HepG2 (cell line): ENCODE results near the gene PRKCZ. TPM values are rescaled to one million over a fixed set of nuclear protein-coding genes. Genes with fewer than 3 reads are reported as not detected.

Experiments used
- ATF7-NPFF ChIP-seq: sonication (generic); formaldehyde crosslinking; IDR thresholded peaks from 2 replicates; pipeline ENCODE4 v1.8.1; 2023; ENCODE audit warnings: mild to moderate bottlenecking, low read depth, missing genetic modification reagents, moderate library complexity
- BRCA1 ChIP-seq: sonication (generic); formaldehyde crosslinking; IDR thresholded peaks from 2 replicates; pipeline ENCODE4 v1.4.0; 2020; ENCODE audit warnings: missing genetic modification reagents
- CCAR2 ChIP-seq: fragments of 200-400 bp; formaldehyde crosslinking; optimal IDR thresholded peaks from 2 replicates; pipeline ENCODE3; 2018; ENCODE audit warnings: low read depth, mild to moderate bottlenecking, low read length, moderate library complexity
- FOXA1 ChIP-seq, 2 experiments: fragments of 450-650 bp in 1 of 2; sonication (generic) in 1 of 2; formaldehyde crosslinking in 1 of 2; IDR thresholded peaks; 2 replicates each; pipeline versions ENCODE4 v1.4.0 to v1.6.1; 2016 to 2020; ENCODE audit warnings: missing genetic modification reagents in 1 of 2
- HNF4A ChIP-seq: sonication (generic); formaldehyde crosslinking; IDR thresholded peaks from 2 replicates; pipeline ENCODE4 v1.4.0; 2020; ENCODE audit warnings: missing genetic modification reagents
- MZF1 ChIP-seq: sonication (generic); formaldehyde crosslinking; IDR thresholded peaks from 2 replicates; pipeline ENCODE4 v1.8.1; 2023; ENCODE audit warnings: mild to moderate bottlenecking, missing genetic modification reagents, borderline replicate concordance
- TBL1XR1 ChIP-seq: fragments of 150-350 bp; IDR thresholded peaks from 2 replicates; pipeline ENCODE4 v1.6.1; 2014; ENCODE audit warnings: borderline replicate concordance, low read length; ENCODE audit not compliant: partially characterized antibody
- TBX2 ChIP-seq: sonication (generic); formaldehyde crosslinking; IDR thresholded peaks from 2 replicates; pipeline ENCODE4 v1.5.0; 2020; ENCODE audit warnings: missing genetic modification reagents, mild to moderate bottlenecking, borderline replicate concordance
- TBX3 ChIP-seq: fragments of 450-650 bp; IDR thresholded peaks from 2 replicates; pipeline ENCODE4 v1.6.1; 2017; ENCODE audit warnings: antibody characterized with exemption, mild to moderate bottlenecking, inconsistent platforms, borderline replicate concordance
- TP53 ChIP-seq: sonication (generic); formaldehyde crosslinking; conservative IDR thresholded peaks from 2 replicates; pipeline ENCODE4 v1.4.0; 2020; ENCODE audit warnings: missing genetic modification reagents
- ZNF17 ChIP-seq: sonication (generic); formaldehyde crosslinking; IDR thresholded peaks from 2 replicates; pipeline ENCODE4 v1.5.0; 2020; ENCODE audit warnings: mild to moderate bottlenecking, missing genetic modification reagents
- ZNF256 ChIP-seq: sonication (generic); formaldehyde crosslinking; conservative IDR thresholded peaks from 2 replicates; pipeline ENCODE4 v1.4.0; 2020; ENCODE audit warnings: missing genetic modification reagents
- ZNF670 ChIP-seq: sonication (generic); formaldehyde crosslinking; IDR thresholded peaks from 2 replicates; pipeline ENCODE4 v1.8.0; 2022; ENCODE audit warnings: mild to moderate bottlenecking, missing genetic modification reagents, borderline replicate concordance
- ZNF678 ChIP-seq: sonication (generic); formaldehyde crosslinking; IDR thresholded peaks from 2 replicates; pipeline ENCODE4 v1.4.0; 2020; ENCODE audit warnings: mild to moderate bottlenecking, missing genetic modification reagents
- polyA plus RNA-seq, 8 experiments: library from polyadenylated mRNA; depleted of rRNA in 3 of 8; stranded (reverse) in 7 of 8; unstranded in 1 of 8; fragments of >200 nt; fragmentation: Illumina TruSeq in 4 of 8; extraction: Trizol in 4 of 8; gene quantifications; 2 replicates each; pipeline versions ENCODE4 v1.2.1 to v1.2.3, GENCODE V29; 2011 to 2016; ENCODE audit warnings: low read depth in 4 of 8, missing spikeins in 1 of 8, mixed read lengths in 1 of 8; ENCODE audit not compliant: insufficient read depth in 1 of 8
- total RNA-seq, 5 experiments: library from RNA; depleted of rRNA; stranded (reverse); fragments of >200 nt; fragmentation: Illumina TruSeq; extraction: Trizol; gene quantifications; 2 replicates each; pipeline ENCODE4 v1.2.3, GENCODE V29; 2016; ENCODE audit warnings: low read depth in 1 of 5
- TF ChIP-seq, protein P1 (sequence below): sonication (generic); formaldehyde crosslinking; IDR thresholded peaks from 2 replicates; pipeline ENCODE4 v1.5.0; 2020; ENCODE audit warnings: missing genetic modification reagents
- TF ChIP-seq, protein P2 (sequence below): IDR thresholded peaks from 2 replicates; pipeline ENCODE4 v1.6.1; 2016; ENCODE audit warnings: low read depth, missing genetic modification reagents, missing compliant biosample characterization
- TF ChIP-seq, protein P3 (sequence below): sonication (generic); formaldehyde crosslinking; IDR thresholded peaks from 2 replicates; pipeline ENCODE4 v1.8.1; 2023; ENCODE audit warnings: mild to moderate bottlenecking, missing genetic modification reagents, borderline replicate concordance
- TF ChIP-seq, protein P4 (sequence below): IDR thresholded peaks from 2 replicates; pipeline ENCODE4 v1.6.1; 2018; ENCODE audit warnings: missing genetic modification reagents
- TF ChIP-seq, protein P5 (sequence below), 2 experiments: fragments of 450-650 bp in 1 of 2; sonication (generic) in 1 of 2; formaldehyde crosslinking; IDR thresholded peaks; 2 replicates each; pipeline versions ENCODE4 v1.5.0 to v1.8.0; 2020 to 2022; ENCODE audit warnings: mild to moderate bottlenecking in 1 of 2, missing genetic modification reagents in 1 of 2
- TF ChIP-seq, protein P6 (sequence below): IDR thresholded peaks from 2 replicates; pipeline ENCODE4 v1.6.1; 2012; ENCODE audit warnings: inconsistent platforms

The PRKCZ gene
- total and polyA plus RNA-seq, 2 of the 13 experiments (the other 11 are each of a cell fraction or from before 2014, with no cell fraction given) = 34.7 to 85.2 TPM

DNA sequence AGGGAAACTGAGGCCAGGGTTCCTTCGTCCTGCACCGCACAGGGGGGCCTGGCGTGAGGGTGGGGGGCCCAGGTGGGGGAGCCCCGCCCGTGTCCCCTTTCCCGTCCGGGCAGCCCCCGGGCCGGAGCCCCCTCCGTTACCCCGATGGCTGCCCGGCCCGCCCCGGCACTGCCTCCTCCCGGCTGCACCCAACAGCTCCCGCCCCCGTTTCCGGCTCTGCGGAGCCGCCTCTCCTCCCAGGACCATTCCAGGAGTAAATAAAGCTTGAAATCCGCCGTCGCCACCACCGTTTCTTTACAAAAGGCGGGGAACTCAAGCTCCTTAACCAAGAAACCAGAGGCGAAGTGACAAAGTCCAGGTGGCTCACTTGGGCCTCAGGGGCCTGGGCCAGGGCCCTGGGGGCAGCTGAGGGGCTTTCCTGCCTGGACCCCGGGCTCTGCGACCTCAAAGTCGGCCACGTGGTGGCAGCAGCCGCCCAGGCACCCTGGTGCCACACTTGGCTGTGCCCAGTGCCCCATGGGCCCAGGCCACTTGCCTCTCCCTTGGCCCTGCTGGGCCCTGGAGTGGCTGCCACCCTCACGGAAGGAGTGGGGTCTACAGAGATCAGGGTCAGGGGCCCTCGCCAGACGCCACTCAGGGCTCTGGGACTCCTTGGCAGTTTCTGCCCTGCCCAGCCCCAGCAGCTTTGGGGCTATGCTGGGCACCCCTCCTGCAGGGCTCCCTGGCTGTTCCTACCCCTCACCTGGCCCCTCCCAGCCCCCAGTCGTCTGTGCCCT lies 144.9 kb downstream of the PRKCZ start (continued):
- TF ChIP-seq, protein P1, sequence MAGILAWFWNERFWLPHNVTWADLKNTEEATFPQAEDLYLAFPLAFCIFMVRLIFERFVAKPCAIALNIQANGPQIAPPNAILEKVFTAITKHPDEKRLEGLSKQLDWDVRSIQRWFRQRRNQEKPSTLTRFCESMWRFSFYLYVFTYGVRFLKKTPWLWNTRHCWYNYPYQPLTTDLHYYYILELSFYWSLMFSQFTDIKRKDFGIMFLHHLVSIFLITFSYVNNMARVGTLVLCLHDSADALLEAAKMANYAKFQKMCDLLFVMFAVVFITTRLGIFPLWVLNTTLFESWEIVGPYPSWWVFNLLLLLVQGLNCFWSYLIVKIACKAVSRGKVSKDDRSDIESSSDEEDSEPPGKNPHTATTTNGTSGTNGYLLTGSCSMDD (CRISPR knock-in tag) = peak; percentile 35; the same call in 1 of the 2 replicates
- TF ChIP-seq TBX3 (no peak), TBL1XR1 (peak; percentile 39), CCAR2 (no peak), BRCA1 (CRISPR knock-in tag) (peak; percentile 54; the same call in 1 of the 2 replicates), TP53 (CRISPR knock-in tag) (no peak), ZNF678 (CRISPR knock-in tag) (no peak), ATF7-NPFF (CRISPR knock-in tag) (peak; percentile 83), ZNF670 (CRISPR knock-in tag) (0 out of 2 replicates have a peak, but pooled peaks have one; percentile 51), HNF4A (peak; percentile 75), TBX2 (CRISPR knock-in tag) (no peak; the same call in 1 of the 2 replicates), FOXA1 (IDR thresholded peaks at IDR 0.05) (no peak), FOXA1 (CRISPR knock-in tag; IDR thresholded peaks at IDR 0.05) (peak; percentile 6; the same call in 1 of the 2 replicates), ZNF256 (CRISPR knock-in tag) (no peak), ZNF17 (CRISPR knock-in tag) (no peak), MZF1 (no peak)
- TF ChIP-seq, protein P2, sequence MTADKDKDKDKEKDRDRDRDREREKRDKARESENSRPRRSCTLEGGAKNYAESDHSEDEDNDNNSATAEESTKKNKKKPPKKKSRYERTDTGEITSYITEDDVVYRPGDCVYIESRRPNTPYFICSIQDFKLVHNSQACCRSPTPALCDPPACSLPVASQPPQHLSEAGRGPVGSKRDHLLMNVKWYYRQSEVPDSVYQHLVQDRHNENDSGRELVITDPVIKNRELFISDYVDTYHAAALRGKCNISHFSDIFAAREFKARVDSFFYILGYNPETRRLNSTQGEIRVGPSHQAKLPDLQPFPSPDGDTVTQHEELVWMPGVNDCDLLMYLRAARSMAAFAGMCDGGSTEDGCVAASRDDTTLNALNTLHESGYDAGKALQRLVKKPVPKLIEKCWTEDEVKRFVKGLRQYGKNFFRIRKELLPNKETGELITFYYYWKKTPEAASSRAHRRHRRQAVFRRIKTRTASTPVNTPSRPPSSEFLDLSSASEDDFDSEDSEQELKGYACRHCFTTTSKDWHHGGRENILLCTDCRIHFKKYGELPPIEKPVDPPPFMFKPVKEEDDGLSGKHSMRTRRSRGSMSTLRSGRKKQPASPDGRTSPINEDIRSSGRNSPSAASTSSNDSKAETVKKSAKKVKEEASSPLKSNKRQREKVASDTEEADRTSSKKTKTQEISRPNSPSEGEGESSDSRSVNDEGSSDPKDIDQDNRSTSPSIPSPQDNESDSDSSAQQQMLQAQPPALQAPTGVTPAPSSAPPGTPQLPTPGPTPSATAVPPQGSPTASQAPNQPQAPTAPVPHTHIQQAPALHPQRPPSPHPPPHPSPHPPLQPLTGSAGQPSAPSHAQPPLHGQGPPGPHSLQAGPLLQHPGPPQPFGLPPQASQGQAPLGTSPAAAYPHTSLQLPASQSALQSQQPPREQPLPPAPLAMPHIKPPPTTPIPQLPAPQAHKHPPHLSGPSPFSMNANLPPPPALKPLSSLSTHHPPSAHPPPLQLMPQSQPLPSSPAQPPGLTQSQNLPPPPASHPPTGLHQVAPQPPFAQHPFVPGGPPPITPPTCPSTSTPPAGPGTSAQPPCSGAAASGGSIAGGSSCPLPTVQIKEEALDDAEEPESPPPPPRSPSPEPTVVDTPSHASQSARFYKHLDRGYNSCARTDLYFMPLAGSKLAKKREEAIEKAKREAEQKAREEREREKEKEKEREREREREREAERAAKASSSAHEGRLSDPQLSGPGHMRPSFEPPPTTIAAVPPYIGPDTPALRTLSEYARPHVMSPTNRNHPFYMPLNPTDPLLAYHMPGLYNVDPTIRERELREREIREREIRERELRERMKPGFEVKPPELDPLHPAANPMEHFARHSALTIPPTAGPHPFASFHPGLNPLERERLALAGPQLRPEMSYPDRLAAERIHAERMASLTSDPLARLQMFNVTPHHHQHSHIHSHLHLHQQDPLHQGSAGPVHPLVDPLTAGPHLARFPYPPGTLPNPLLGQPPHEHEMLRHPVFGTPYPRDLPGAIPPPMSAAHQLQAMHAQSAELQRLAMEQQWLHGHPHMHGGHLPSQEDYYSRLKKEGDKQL (CRISPR knock-in tag) = no peak
- TF ChIP-seq, protein P3, sequence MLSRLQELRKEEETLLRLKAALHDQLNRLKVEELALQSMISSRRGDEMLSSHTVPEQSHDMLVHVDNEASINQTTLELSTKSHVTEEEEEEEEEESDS (CRISPR knock-in tag) = no peak
- TF ChIP-seq, protein P4, sequence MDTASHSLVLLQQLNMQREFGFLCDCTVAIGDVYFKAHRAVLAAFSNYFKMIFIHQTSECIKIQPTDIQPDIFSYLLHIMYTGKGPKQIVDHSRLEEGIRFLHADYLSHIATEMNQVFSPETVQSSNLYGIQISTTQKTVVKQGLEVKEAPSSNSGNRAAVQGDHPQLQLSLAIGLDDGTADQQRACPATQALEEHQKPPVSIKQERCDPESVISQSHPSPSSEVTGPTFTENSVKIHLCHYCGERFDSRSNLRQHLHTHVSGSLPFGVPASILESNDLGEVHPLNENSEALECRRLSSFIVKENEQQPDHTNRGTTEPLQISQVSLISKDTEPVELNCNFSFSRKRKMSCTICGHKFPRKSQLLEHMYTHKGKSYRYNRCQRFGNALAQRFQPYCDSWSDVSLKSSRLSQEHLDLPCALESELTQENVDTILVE = peak; percentile 71
- TF ChIP-seq, protein P5, sequence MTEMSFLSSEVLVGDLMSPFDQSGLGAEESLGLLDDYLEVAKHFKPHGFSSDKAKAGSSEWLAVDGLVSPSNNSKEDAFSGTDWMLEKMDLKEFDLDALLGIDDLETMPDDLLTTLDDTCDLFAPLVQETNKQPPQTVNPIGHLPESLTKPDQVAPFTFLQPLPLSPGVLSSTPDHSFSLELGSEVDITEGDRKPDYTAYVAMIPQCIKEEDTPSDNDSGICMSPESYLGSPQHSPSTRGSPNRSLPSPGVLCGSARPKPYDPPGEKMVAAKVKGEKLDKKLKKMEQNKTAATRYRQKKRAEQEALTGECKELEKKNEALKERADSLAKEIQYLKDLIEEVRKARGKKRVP (CRISPR knock-in tag; IDR thresholded peaks at IDR 0.05) = no peak
- TF ChIP-seq, protein P6, sequence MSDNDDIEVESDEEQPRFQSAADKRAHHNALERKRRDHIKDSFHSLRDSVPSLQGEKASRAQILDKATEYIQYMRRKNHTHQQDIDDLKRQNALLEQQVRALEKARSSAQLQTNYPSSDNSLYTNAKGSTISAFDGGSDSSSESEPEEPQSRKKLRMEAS = peak; percentile 71
